DOHH2 (cell line): ENCODE measurements around the gene PCBP3.

Source experiments
- H3F3A ChIP-seq: fragments of 200-600 bp; sonication (generic), shearing (Covaris generic); 2 replicates; pipeline ENCODE4 v1.6.0; 2016; ENCODE audit warnings: antibody characterized with exemption, mild to moderate bottlenecking; ENCODE audit not compliant: control insufficient read depth, insufficient read depth
- H3K27ac ChIP-seq: fragments of 200-600 bp; sonication (generic); 2 replicates; pipeline ENCODE4 v1.5.1; 2014; ENCODE audit warnings: low read depth, mild to moderate bottlenecking, low read length, moderate library complexity
- H3K27me3 ChIP-seq: fragments of 200-600 bp; sonication (generic); 2 replicates; pipeline ENCODE4 v1.6.1; 2014; ENCODE audit warnings: mild to moderate bottlenecking, low read length, mixed read lengths; ENCODE audit not compliant: control insufficient read depth
- H3K36me3 ChIP-seq: fragments of 200-600 bp; sonication (generic); 2 replicates; pipeline ENCODE4 v1.6.1; 2014; ENCODE audit warnings: mild to moderate bottlenecking, low read length, moderate library complexity, mixed read lengths; ENCODE audit not compliant: control insufficient read depth
- H3K4me1 ChIP-seq: fragments of 200-600 bp; sonication (generic); 2 replicates; pipeline ENCODE4 v1.6.1; 2014; ENCODE audit warnings: mild to moderate bottlenecking, low read length, mixed read lengths; ENCODE audit not compliant: control insufficient read depth
- H3K4me2 ChIP-seq: fragments of 200-600 bp; sonication (generic); 2 replicates; pipeline ENCODE4 v1.6.0; 2014; ENCODE audit warnings: mild to moderate bottlenecking, low read length, moderate library complexity
- H3K4me3 ChIP-seq: fragments of 200-600 bp; sonication (generic); 2 replicates; pipeline ENCODE4 v1.5.1; 2014; ENCODE audit warnings: mild to moderate bottlenecking, low read length, mixed read lengths
- H3K79me2 ChIP-seq: fragments of 200-600 bp; sonication (generic); 2 replicates; pipeline ENCODE4 v1.6.1; 2014; ENCODE audit warnings: mild to moderate bottlenecking, low read length, mixed read lengths; ENCODE audit not compliant: control insufficient read depth
- H3K9me2 ChIP-seq: fragments of 200-600 bp; sonication (generic); replicated peaks from 2 replicates; pipeline ENCODE4 v1.6.1; 2014; ENCODE audit warnings: mild to moderate bottlenecking, low read length, mixed read lengths; ENCODE audit not compliant: control insufficient read depth
- H3K9me3 ChIP-seq: fragments of 200-600 bp; sonication (generic); 2 replicates; pipeline ENCODE4 v1.6.1; 2014; ENCODE audit warnings: antibody characterized with exemption, low read length, mixed read lengths; ENCODE audit not compliant: control insufficient read depth, insufficient read depth
- H4K20me1 ChIP-seq: fragments of 200-600 bp; sonication (generic); 2 replicates; pipeline ENCODE4 v1.6.0; 2014; ENCODE audit warnings: low read depth, mild to moderate bottlenecking, antibody characterized with exemption, low read length, moderate library complexity; ENCODE audit not compliant: control insufficient read depth, insufficient read depth
- CTCF ChIP-seq: fragments of 200-600 bp; sonication (generic); IDR thresholded peaks from one replicate; pipeline ENCODE4 v1.5.1; 2014; ENCODE audit warnings: antibody characterized with exemption, mild to moderate bottlenecking, low read depth, low read length; ENCODE audit not compliant: poor library complexity, severe bottlenecking
- EZH2phosphoT487 ChIP-seq: fragments of 200-600 bp; sonication (generic); IDR thresholded peaks from 2 replicates; pipeline ENCODE4 v1.6.1; 2017; ENCODE audit warnings: borderline replicate concordance, mild to moderate bottlenecking, antibody characterized with exemption, low read length, moderate library complexity, mixed read lengths

The PCBP3 gene

GRCh38 chr21:45863751-45864150, 220.2 kb downstream of the PCBP3 start:
- Histone ChIP-seq H4K20me1 (no peaks in the 10 kb centered on the region), H3K9me3 (no peaks in the 10 kb centered on the region), H3K4me3 (no peak overlapping the region), H3K9me2 (no peaks in the 10 kb centered on the region), H3F3A (no peaks in the 10 kb centered on the region), H3K79me2 (no peaks in the 10 kb centered on the region), H3K4me1 (no peaks in the 10 kb centered on the region), H3K27me3 (no peaks in the 10 kb centered on the region), H3K36me3 (no peaks in the 10 kb centered on the region), H3K4me2 (no peak overlapping the region), H3K27ac (no peak overlapping the region)
- TF ChIP-seq EZH2phosphoT487 (no peak), CTCF (no peak)

GRCh38 chr21:45864436-45864835, 220.9 kb downstream of the PCBP3 start:
- H3K4me3 ChIP-seq = no peak overlapping the region
- H3K27me3 ChIP-seq = no peaks in the 10 kb centered on the region
- no peaks in the 10 kb centered on the region for H3K79me2 ChIP-seq
- H3K4me1 ChIP-seq = no peaks in the 10 kb centered on the region
- no peaks in the 10 kb centered on the region for H3K9me3 ChIP-seq
- no peaks in the 10 kb centered on the region for H3F3A ChIP-seq
- H3K27ac ChIP-seq = no peak overlapping the region
- TF ChIP-seq EZH2phosphoT487 (no peak), CTCF (no peak)
- no peaks in the 10 kb centered on the region for H3K36me3 ChIP-seq
- no peaks in the 10 kb centered on the region for H3K9me2 ChIP-seq
- H4K20me1 ChIP-seq = no peaks in the 10 kb centered on the region
- H3K4me2 ChIP-seq = no peak overlapping the region

GRCh38 chr21:45865106-45865835, 221.7 kb downstream of the PCBP3 start:
- Histone ChIP-seq H4K20me1 (no peaks in the 10 kb centered on the region), H3K79me2 (no peaks in the 10 kb centered on the region), H3K36me3 (no peaks in the 10 kb centered on the region), H3K27ac (no peak overlapping the region), H3K9me2 (no peaks in the 10 kb centered on the region), H3K9me3 (no peaks in the 10 kb centered on the region), H3F3A (no peaks in the 10 kb centered on the region), H3K4me1 (no peaks in the 10 kb centered on the region), H3K27me3 (no peaks in the 10 kb centered on the region), H3K4me3 (no peak overlapping the region), H3K4me2 (no peak overlapping the region)
- no peak for TF ChIP-seq CTCF
- no peak for TF ChIP-seq EZH2phosphoT487
